Endothelial cell of umbilical vein (primary cell): Measurements from ENCODE around the gene DAG1. TPM values are rescaled to one million over a fixed set of nuclear protein-coding genes. Genes with fewer than 3 reads are reported as not detected.

Source experiments
- BruUV-seq: library from RNA; stranded (reverse); fragments of 400-500 nt; replicated peaks from 2 replicates; lab custom pipeline; 2021; lab: Mats Ljungman, UMichigan
- CTCF ChIA-PET: fragments of 300-600, 350-600 bp; sonication (Branson Sonifier 250); formaldehyde crosslinking; loops from one replicate; lab custom pipeline; 2021; ENCODE audit warnings: antibody characterized with exemption, inconsistent platforms; lab: Charles Lee
- POLR2A ChIA-PET: fragments of 300-600, 350-600 bp; sonication (Branson Sonifier 250); formaldehyde crosslinking; loops from one replicate; lab custom pipeline; 2021; ENCODE audit warnings: antibody characterized with exemption, inconsistent platforms; lab: Charles Lee
- DNase-seq: peaks from one replicate; pipeline ENCODE4 v3.0.0-alpha.2; 2011; ENCODE audit warnings: low read depth, low spot score
- FAIRE-seq: peaks from 2 replicates; lab custom pipeline; 2011; peaks lifted over from hg19 to GRCh38; lab: Jason Lieb, UNC
- H2AFZ ChIP-seq: 2 replicates; pipeline ENCODE4 v1.6.0; 2012; ENCODE audit warnings: low read depth, low read length, control low read depth, inconsistent platforms
- H3K27ac ChIP-seq: 2 replicates; pipeline ENCODE4 v1.5.1; 2011; ENCODE audit warnings: low read depth, mild to moderate bottlenecking, control low read depth, low read length, moderate library complexity; ENCODE audit not compliant: insufficient read depth
- H3K27me3 ChIP-seq, 2 experiments: 2 replicates each; pipeline versions ENCODE4 v1.6.0 to v1.6.1; 2011; ENCODE audit warnings: low read length in 2 of 2, mixed read lengths in 1 of 2; ENCODE audit not compliant: control insufficient read depth in 2 of 2, insufficient read depth in 2 of 2
- H3K36me3 ChIP-seq, 2 experiments: 2 replicates in 1 of 2; 3 replicates in 1 of 2; pipeline ENCODE4 v1.5.1; 2011; ENCODE audit warnings: low read length in 2 of 2, mild to moderate bottlenecking in 1 of 2, moderate library complexity in 1 of 2; ENCODE audit not compliant: control insufficient read depth in 2 of 2, insufficient read depth in 2 of 2; ENCODE audit errors: extremely low read depth in 1 of 2
- H3K4me1 ChIP-seq: 3 replicates; pipeline ENCODE4 v1.5.1; 2011; ENCODE audit warnings: mild to moderate bottlenecking, low read length; ENCODE audit not compliant: control insufficient read depth, insufficient read depth; ENCODE audit errors: extremely low read depth
- H3K4me2 ChIP-seq: 2 replicates; pipeline ENCODE4 v1.6.1; 2011; ENCODE audit warnings: low read length, control low read depth, mixed read lengths; ENCODE audit not compliant: insufficient read depth
- H3K4me3 ChIP-seq, 3 experiments: fragments of 200-600 bp in 1 of 3; sonication (generic), shearing (Covaris generic) in 1 of 3; replicated peaks in 1 of 3; 2 replicates each; pipeline ENCODE4 v1.5.1; 2011 to 2016; ENCODE audit warnings: control low read depth in 3 of 3, low read length in 3 of 3, mild to moderate bottlenecking in 2 of 3, inconsistent platforms in 1 of 3, low read depth in 1 of 3, moderate library complexity in 1 of 3; ENCODE audit not compliant: insufficient read depth in 1 of 3
- H3K79me2 ChIP-seq: 2 replicates; pipeline ENCODE4 v1.6.0; 2012; ENCODE audit warnings: low read length, inconsistent platforms; ENCODE audit not compliant: control insufficient read depth, insufficient read depth
- H3K9ac ChIP-seq: replicated peaks from 2 replicates; pipeline ENCODE3; 2011; ENCODE audit warnings: low read length, control low read depth; ENCODE audit not compliant: insufficient read depth; ENCODE audit errors: extremely low read depth
- H3K9me1 ChIP-seq: replicated peaks from 3 replicates; pipeline ENCODE4 v1.6.0; 2011; ENCODE audit warnings: mild to moderate bottlenecking, low read length; ENCODE audit not compliant: control insufficient read depth, insufficient read depth; ENCODE audit errors: extremely low read depth
- H3K9me3 ChIP-seq: replicated peaks from 2 replicates; pipeline ENCODE4 v1.5.1; 2012; ENCODE audit warnings: low read length, inconsistent platforms; ENCODE audit not compliant: control insufficient read depth, insufficient read depth
- H4K20me1 ChIP-seq: replicated peaks from 2 replicates; pipeline ENCODE3; 2011; ENCODE audit warnings: mild to moderate bottlenecking, low read length; ENCODE audit not compliant: control insufficient read depth, insufficient read depth; ENCODE audit errors: extremely low read depth
- EZH2 ChIP-seq: IDR thresholded peaks from 2 replicates; pipeline ENCODE4 v1.6.1; 2012; ENCODE audit warnings: borderline replicate concordance, low read depth, mild to moderate bottlenecking, moderate library complexity, low read length, inconsistent platforms; ENCODE audit not compliant: severe bottlenecking
- FOS ChIP-seq: IDR thresholded peaks from 2 replicates; pipeline ENCODE4 v1.6.1; 2011; ENCODE audit warnings: mild to moderate bottlenecking, low read length, moderate library complexity, borderline replicate concordance; ENCODE audit not compliant: insufficient read depth
- GATA2 ChIP-seq: IDR thresholded peaks from 2 replicates; pipeline ENCODE4 v1.7.0; 2011; ENCODE audit warnings: low read depth, mild to moderate bottlenecking, moderate library complexity, mixed read lengths, low read length; ENCODE audit not compliant: insufficient read length, insufficient read depth
- JUN ChIP-seq: IDR thresholded peaks from 2 replicates; pipeline ENCODE4 v1.6.1; 2011; ENCODE audit warnings: borderline replicate concordance, low read depth; ENCODE audit not compliant: insufficient read length, insufficient read depth
- MYC ChIP-seq: IDR thresholded peaks from one replicate; pipeline ENCODE4 v1.6.1; 2011; ENCODE audit warnings: mild to moderate bottlenecking, low read depth, low read length
- POLR2A ChIP-seq: IDR thresholded peaks from 2 replicates; pipeline ENCODE4 v1.6.1; 2012; ENCODE audit warnings: low read depth, mild to moderate bottlenecking, control low read depth, low read length
- POLR2AphosphoS5 ChIP-seq: IDR thresholded peaks from 2 replicates; pipeline ENCODE4 v1.6.1; 2012; ENCODE audit warnings: low read depth, mild to moderate bottlenecking, control low read depth, low read length, moderate library complexity; ENCODE audit not compliant: insufficient read depth
- dilution Hi-C: fragments of 300-500 bp; cut with MboI; formaldehyde crosslinking; loops from one replicate; pipeline ENCODE4 v1.15.0; 2019; ENCODE audit warnings: low sequenced_read_pairs; ENCODE audit not compliant: extremely low pct_ligation_motif_present
- intact Hi-C: fragments of 100-400 bp; cut with micrococcal nuclease; formaldehyde crosslinking; loops from one replicate; pipeline ENCODE4 v1.10.0; 2022
- polyA plus RNA-seq, 4 experiments: library from polyadenylated mRNA; depleted of rRNA in 3 of 4; stranded (reverse) in 3 of 4; unstranded in 1 of 4; fragments of >200 nt; gene quantifications; 2 replicates each; pipeline versions ENCODE4 v1.2.1 to v1.2.3, GENCODE V29; 2011 to 2012; ENCODE audit warnings: missing spikeins in 1 of 4
- total RNA-seq: library from RNA; stranded (reverse); gene quantifications from 2 replicates; pipeline ENCODE4 v1.2.3, GENCODE V29; 2021
- TF ChIP-seq, protein P1 (sequence below): IDR thresholded peaks from 2 replicates; pipeline ENCODE4 v1.6.1; 2011; ENCODE audit not compliant: insufficient read depth, insufficient read length
- TF ChIP-seq, protein P2 (sequence below), 2 donors: IDR thresholded peaks; 1 replicate in 1 of 2; 2 replicates in 1 of 2; pipeline ENCODE4 v1.5.1; 2011; ENCODE audit warnings: low read length in 2 of 2, mild to moderate bottlenecking in 2 of 2, moderate library complexity in 2 of 2, control low read depth in 1 of 2, inconsistent platforms in 1 of 2, low read depth in 1 of 2; ENCODE audit not compliant: insufficient read depth in 1 of 2; ENCODE audit errors: extremely low read depth in 1 of 2

DAG1 gene
- total and polyA plus RNA-seq, 2 donors (not counting 3 experiments of a cell fraction or from before 2014, with no cell fraction given), result 59.6 to 97.5 TPM

DNA sequence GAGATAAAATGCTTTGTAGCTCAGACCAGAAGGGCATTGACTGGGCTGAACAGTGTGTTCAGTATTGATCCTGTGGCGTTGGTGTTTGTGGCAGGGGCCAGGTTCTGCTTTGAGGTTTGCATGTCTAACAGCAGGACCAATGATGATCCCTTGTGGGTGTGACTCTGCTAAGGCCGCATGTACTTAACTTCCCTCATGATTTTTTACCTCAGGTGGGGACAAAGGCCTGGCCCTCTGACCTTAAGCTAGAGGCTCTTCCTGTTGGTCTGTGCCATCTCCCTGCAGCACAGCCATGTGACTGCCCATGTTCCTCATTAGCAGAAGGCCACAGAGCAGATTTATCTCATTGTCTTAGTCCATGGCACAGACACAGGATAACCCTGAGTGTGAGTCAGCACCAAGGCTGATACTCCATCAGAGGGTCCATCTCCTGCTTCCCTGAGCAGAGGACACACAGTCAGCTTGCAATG is 49.9 kb downstream of the DAG1 start:
- Histone ChIP-seq H3K4me2 (no peak overlapping the region), H2AFZ (no peak overlapping the region), H3K27me3 (no peaks in the 10 kb centered on the region), H4K20me1 (peaks cover 2% of the 10 kb centered on the region), H3K9me3 (no peaks in the 10 kb centered on the region), H3K4me3 (no peak overlapping the region), H3K36me3 (peaks cover 0 to 11% of the 10 kb centered on the region in 2 experiments), H3K79me2 (no peaks in the 10 kb centered on the region), H3K4me1 (no peaks in the 10 kb centered on the region), H3K27ac (no peak overlapping the region), H3K9me1 (no peaks in the 10 kb centered on the region), H3K9ac (no peak overlapping the region)
- FAIRE-seq (no peak), DNase-seq (no peak)
- CTCF ChIA-PET, result interaction anchor here (1.2 to 2.9 kb wide), 2 partner anchors 20 to 50 kb away, joined by 3 to 11 read pairs; partner anchors contain the start of gene DAG1
- dilution Hi-C loops (no loop called here), intact Hi-C loops (no loop called here)
- no TSS peak for BruUV-seq
- TF ChIP-seq GATA2, result no peak
- TF ChIP-seq FOS, result no peak
- no peak for TF ChIP-seq POLR2AphosphoS5
- TF ChIP-seq, protein P1, sequence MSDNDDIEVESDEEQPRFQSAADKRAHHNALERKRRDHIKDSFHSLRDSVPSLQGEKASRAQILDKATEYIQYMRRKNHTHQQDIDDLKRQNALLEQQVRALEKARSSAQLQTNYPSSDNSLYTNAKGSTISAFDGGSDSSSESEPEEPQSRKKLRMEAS, result no peak
- TF ChIP-seq MYC, result no peak
- TF ChIP-seq JUN, result no peak
- TF ChIP-seq POLR2A, result no peak
- no peak for TF ChIP-seq EZH2
- TF ChIP-seq, protein P2, sequence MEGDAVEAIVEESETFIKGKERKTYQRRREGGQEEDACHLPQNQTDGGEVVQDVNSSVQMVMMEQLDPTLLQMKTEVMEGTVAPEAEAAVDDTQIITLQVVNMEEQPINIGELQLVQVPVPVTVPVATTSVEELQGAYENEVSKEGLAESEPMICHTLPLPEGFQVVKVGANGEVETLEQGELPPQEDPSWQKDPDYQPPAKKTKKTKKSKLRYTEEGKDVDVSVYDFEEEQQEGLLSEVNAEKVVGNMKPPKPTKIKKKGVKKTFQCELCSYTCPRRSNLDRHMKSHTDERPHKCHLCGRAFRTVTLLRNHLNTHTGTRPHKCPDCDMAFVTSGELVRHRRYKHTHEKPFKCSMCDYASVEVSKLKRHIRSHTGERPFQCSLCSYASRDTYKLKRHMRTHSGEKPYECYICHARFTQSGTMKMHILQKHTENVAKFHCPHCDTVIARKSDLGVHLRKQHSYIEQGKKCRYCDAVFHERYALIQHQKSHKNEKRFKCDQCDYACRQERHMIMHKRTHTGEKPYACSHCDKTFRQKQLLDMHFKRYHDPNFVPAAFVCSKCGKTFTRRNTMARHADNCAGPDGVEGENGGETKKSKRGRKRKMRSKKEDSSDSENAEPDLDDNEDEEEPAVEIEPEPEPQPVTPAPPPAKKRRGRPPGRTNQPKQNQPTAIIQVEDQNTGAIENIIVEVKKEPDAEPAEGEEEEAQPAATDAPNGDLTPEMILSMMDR (IDR thresholded peaks at IDR 0.05; ENCODE audit: extremely low read depth in 1 of 2, insufficient read depth in 1 of 2, low read depth in 1 of 2, low read length in 2 of 2), result no peak
- POLR2A ChIA-PET, result no interaction called here
